ENCODE measurements around the gene RAD51B. TPM values are rescaled to one million over a fixed set of nuclear protein-coding genes. Genes with fewer than 3 reads are reported as not detected.
"Not testable (repeated sequence)": the region's sequence is repeated elsewhere in the genome, so short reads cannot be mapped to it uniquely, and the experiment has no call there.

The RAD51B gene
- polyA plus RNA-seq, 1 donor: 7.3 TPM

DNA sequence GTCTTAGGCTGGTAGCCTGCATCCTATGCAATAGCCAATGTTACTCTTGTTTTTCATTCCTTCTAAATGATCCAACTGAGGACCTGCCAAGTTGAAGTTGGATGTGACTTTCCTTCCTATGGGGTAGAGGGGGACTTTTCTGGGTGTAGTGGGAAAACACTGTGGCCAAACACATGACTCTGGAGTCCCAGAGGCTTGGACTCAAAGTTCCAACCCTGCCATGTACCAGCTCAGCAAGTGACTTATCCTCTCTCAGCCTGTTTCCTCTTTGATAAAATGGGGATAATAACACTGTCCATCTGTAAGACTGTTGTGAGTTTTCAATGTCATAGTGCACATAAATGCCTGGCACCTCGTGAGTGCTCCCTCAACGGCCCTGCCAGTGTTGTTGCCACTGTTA is 876.3 kb downstream of the RAD51B start:
- no peak for DNase-seq (ENCODE audit: low read depth)

DNA sequence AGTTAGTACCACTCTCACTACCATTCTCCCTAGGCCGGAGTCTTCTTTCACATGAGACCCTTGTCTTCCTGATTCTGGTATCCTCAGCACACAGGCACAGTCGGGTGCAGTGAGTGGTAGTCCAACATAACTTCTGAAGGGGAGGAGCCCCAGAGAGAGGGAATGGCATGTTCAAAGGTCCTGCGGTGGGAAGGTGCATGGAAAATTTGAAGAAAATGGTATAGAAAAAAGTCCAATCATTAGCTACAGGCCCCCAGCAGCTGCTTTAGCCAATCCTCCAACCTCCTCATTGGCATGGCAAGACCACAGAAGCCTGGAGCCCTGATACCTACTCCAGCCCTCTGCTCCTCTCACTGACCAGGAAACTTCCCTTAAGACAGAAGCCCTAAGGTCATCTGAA is 876.7 kb downstream of the RAD51B start:
- no peak for DNase-seq (ENCODE audit: low read depth)

DNA sequence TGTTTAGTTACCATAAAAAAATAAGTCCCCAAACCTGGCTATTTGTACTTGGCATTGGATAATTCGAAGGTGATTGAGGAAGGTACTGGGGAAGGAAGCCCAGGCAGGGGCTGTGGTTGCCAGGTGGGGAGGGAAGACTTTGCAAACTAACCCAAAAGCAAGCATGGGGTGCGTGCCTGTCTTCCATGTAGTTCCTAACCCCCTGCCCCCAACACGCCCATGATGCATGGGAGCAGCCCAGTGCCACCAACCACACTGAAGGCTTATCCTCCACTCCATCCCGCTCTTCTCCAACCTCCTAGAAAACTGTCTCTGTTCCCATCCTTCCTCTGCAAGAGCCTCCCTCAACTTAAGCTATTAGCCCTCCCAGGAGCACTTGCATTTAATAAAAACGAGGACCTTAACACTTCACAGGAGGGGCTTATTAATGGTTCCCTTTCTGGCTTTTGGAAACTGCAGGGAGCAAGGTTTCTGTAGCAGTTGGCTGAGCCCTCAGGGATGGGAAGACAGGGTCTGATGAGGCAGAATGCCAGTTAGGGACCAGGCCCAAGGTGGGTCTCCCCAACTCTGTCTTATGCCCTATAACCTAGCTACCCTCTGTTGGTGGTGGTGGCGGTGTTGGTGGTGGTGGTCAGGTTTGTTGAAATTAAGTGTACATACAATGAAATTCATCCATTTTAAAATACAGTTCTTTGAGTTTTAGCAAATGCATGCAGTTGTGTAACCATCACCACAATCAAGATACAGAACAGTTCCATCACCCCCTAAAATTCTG is 877.3 kb downstream of the RAD51B start:
- no peak for DNase-seq (ENCODE audit: low read depth)

DNA sequence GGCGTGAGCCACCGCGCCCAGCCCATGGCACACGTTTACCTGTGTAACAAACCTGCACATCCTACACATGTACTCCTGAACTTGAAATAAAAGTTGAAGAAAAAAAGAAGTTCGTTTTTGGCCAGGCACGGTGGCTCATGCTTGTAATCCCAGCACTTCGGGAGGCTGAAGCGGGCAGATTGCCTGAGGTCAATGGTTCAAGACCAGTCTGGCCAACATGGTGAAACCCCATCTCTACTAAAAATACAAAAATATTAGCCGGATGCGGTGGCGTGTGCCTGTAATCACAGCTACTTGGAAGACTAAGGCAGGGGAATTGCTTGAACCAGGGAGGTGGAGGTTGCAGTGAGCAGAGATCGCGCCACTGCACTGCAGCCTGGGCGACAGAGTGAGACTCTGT is 879.2 kb downstream of the RAD51B start:
- DNase-seq (ENCODE audit: low read depth): not testable (repeated sequence)

DNA sequence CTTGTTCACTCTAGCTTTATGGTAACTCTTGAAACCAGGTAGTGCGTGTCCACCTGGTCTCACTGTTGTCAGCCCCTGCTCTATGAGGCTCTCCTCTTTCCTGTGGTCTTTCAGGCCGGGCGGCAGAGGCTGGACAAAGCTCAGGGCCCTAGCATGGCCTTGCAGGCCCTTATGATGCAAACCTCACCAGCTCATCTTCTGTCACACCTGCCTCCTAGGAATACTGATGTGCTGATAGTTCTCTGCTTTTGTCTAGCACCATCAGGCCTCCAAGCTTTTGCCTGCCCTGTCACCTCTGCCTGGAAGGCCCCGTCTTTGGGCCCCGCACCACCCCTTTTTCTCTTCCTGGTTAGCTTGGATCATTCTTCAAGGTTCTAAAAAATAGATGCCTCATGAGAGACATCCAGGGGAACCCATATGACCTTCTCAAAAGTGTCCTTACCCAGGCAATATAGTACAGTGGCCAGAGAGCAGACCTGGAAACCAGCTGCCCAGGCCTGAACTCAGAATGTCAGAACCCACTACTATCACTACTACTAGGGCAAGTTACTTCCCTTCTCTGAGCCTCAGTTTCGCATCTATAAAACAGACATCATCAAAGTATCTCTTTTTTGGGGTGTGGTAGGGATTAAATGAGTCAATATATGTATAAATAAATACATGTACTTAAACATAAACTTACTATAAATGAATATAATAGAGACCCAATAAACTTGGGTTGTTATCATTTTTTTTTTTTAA is 881.6 kb downstream of the RAD51B start:
- DNase-seq (ENCODE audit: low read depth): no peak

DNA sequence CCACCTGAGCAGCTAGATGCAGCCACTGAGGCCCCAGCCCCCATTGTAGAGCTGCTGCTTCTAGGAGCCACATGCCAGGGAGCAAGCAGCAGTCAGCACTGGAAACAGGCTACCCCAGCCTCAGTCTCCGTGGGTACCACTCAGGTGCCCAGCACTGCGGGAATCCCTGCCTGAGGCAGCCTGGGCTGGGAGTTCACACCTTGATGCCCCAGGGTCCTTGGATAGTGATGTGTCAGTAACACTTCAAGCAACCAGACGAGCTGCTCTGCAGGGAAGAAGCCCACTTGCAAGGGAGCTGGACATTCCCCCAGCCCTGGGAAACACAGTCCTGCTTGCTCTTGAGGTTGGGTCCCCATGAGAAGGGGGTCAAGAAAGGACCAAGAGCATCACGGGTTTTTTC is 882.6 kb downstream of the RAD51B start:
- DNase-seq (ENCODE audit: low read depth): no peak

DNA sequence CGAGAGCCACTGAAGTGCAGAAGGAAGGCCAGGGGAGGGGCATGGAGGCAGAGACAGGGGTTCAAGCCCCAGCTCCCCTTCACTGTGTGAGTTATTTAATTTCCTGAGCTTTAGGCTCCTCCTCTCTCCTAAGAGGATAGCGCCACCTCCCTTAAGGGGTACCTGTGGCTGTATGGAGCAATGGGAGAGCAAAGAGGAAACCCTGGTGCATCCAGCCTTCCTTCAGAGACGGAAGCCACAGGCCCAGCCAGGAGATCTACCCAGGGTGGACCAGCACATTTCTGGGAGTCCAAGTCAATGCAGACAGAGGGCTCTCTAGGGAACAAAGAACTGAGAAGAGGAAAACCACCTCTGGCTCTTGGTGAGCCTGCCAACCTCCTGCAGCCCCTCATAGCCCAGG is 883.0 kb downstream of the RAD51B start:
- no peak for DNase-seq (ENCODE audit: low read depth)

DNA sequence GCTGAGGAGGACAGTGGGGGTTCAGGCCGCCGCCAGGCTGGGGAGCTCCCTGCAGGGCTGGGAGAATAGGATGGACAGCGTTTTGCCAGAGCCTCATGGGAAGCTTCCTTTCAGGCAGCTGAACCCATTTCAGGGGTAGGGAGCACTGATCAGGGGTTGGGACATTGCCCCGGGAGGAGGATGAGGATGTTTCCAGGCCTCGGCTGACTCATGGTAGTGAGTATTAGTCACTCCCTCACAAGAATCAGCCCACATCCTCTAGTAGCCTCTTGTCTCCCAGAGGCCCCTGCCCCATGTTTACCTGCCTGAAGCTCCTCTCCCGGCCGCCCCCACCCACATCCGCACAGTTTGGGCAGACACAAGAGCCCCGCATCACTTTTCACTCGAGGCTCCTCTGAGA is 883.5 kb downstream of the RAD51B start:
- no peak for DNase-seq (ENCODE audit: low read depth)

DNA sequence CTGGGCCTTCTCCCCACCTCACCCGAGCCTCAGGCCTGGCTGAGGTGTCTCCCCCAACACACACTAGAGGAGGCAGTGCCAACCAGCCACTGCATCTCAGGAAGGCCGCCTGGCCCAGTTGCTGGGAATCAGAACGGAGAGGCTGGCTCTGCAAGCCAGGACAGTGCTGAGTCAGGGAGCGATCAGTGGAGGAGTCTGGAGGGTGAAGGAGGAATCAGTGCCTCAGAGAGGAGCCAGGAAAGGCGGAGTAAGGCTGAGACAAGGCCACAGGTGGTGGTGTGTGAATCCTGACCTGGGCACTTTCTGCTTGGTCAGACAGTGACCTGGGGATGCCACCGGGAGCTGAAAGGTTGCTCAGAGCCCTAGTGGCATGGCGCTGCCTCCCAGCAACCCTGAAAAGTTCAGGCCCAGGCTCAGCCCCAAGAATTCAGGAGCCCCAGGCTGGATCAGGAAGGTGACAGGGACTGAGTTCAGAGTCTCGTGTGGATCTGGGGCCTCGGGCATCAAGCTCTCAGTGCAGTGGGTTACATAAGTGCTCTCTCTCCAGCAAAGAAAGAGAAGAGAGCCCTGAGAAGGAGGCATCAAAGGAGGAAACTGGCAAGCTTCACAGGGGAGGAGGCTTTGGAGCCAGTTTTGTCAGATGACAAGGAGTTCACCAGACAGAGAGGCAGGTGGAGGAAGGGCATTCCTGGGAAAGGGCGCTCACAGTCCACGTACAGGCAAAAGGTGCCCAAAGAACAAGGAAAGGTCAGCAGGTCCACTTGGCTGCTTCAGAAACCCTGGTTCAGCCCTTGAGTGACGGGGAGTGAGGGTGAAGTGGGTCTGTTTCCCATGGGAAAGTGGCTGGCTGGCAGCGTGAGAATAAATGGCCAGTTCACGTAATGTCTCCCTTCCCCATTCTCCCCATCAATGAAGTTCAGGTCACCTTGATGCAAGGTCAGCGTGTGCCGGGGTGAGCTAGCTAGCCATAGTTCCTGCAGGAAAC is 885.4 kb downstream of the RAD51B start:
- no peak for DNase-seq (ENCODE audit: low read depth)

DNA sequence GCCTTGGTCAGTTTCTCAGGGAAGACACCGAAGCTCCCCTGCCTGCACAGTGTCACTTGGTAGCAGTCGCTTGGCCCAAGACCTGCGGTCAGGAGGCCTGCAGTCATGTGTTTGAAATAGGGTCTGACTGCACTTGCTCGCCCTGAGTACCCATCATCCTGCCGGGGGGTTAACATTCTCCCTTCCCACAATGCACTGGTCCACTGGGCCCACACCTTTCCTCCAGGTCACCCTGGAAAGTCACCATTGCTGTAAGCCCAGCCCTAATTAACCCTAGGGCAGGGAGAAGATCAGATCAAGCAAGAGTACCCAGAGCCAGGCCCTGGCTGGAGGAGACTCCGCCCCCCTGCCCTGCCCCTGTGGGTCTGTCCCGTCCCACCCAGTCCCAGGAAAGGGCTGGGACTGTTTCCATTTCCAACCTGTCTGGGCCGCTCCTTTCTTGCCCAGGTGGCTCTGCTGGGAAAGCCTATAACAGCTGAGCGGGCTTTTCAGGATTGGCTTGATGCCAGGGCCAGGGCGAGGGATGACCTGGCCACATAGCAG is 886.2 kb downstream of the RAD51B start:
- DNase-seq (ENCODE audit: low read depth): no peak

DNA sequence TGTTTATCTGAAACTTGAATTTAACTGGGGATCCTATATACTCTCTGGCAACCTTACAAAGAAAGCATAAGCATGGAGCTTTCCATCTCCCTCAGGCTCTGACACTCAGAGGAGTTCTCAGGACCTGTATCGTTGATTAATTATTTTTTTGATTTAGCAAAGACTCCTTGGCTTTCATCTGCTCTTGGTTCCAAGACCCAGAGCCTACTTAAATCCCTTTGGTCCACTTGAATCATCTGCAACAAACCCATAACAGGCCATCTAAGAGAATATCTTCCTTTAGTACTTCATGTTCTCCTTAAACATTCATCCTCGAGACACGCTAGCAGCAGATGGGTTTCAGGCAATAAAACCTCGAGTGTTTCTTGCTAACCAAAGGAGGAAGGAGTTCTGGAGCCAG is 887.9 kb downstream of the RAD51B start:
- no peak for DNase-seq (ENCODE audit: low read depth)

DNA sequence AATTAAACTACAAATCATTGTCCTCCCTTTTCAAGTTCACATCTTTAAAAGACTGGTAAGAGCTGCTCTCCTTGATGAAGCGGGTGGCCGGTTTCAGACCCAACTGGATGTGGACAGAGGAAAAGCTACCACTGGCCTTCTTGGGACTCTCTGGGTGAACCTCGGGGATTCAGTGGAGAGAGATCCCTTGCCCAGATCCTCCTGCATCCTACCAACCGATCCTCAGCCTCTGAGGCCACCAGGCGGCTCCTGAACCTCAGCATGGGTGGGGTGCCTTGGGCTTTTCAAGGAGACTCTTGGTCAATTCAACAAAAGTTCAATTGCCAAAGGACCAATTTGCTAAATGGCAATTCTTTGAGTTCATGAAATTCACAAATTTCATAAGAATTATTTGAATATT is 888.8 kb downstream of the RAD51B start:
- DNase-seq (ENCODE audit: low read depth): no peak

DNA sequence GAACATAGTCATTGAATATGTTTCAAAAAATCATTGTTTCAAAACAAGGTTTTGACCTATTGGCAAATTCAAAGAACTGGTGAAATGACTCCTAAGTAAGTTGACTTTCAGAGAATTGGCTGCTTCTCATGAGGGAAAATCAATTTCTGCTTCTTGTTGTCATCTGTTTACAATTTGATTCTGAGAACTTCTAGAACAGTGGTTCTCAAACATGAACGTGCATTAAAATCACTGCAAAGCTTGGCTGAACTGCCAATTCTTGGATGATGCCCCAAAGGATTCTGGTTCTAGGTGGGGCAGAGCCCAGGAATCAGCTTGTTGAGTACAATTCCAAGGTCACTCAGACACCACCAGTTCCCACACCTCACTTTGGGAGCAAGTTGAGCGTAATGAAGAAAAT is 889.4 kb downstream of the RAD51B start:
- DNase-seq (ENCODE audit: low read depth): no peak

DNA sequence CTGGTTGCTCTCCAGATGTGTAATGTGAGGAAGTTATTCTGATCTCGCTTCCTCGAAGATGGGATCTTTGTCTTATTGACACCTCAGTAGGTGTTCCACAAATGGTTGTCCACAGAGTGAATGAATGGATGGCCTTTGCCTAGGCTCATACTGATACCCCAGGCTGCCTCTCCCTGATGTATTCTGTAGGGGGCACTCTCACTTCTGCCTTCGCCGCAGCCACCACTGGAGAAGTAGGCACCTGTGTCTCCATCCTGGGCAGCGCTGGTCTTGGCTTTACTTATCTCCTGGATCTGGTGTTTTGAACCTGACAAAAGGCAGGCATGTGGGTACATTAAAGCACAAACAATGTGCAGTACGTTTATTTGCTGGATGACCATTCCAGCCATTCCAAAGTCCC is 891.2 kb downstream of the RAD51B start:
- no peak for DNase-seq (ENCODE audit: low read depth)

DNA sequence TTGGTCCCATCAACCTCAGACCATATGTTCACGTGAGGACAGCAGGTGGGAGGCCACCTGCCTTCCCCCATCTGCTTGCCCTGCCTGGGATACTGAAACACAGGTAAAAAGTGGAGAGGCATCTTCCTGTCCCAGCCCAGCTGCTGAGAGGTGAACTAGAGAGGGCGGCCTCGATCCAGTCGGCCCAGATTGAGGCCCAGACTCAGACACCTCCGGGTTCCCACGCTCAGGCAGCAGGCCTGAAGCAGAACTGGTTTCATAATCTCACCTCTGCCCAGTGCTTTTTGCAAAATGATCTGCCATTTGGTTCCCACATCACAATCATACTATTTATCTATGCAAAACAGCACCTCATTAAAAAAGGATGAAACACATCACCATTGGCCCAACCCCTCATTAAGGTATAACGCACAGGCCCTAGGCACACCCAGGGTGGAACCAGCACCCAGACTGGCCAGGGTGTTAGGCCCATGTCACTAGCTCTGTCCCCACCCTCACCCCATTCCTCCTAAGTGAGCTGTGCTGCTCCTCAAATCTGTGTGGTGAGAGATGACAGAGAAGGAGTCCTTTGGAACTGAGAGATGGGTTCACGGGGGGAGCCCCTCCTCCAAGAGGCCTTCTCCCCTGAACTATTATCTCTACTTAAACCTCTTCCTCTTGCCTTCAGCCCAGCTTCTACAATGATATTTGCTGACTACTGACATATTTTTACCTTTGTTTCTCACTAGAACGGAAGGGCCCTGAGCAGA is 892.2 kb downstream of the RAD51B start:
- DNase-seq (ENCODE audit: low read depth): no peak

DNA sequence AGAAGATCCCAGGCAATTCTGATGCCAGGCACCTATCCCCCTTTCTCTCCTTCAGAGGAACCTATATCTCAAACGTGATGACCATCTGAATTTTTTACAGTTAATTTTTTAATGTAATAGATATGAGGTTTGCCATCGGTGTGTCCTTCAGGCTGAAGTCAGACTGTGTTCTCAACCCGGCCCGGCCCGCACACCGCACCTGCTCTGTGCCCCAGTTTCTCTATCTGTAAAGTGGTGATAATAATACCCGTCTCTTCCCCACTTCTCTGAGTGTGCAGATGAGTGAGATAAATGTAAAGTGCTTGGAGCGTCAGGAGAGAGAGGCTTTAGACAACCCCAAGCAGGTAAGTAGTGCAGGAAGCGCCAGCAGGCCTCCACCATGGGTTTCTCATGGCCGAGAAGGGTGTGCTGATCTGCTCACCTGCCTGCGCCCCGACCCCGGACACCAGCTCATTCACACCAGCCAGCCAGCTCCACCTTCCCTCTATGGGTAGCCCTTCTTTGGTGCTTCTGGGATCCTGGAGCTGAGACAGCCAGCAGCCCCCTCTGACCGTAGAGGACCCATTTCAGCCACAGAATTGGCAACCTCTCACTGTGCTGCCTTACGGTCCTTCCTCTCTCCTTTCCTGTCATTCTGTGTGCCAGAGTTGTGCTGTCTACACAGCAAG is 893.3 kb downstream of the RAD51B start:
- DNase-seq (ENCODE audit: low read depth): no peak

DNA sequence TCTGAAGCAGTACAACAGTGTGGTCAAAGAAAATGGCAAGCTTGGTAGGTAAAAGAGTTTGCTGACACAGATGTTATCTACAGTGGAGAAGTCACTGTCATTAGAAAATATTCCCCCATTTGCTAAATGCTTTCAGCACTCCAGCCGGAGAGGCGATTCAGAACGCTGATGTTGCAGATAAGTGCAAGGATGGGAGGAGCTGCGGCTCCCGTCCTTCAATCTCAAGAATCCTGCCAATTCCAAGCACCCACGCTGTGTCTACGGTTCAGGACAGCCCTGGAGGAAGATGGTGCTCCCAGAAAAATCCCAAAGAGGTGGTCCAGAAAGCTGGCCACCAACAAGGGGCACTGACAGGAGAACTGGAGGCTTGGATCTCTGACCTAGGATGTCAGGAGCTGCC is 894.2 kb downstream of the RAD51B start:
- DNase-seq (ENCODE audit: low read depth): no peak

DNA sequence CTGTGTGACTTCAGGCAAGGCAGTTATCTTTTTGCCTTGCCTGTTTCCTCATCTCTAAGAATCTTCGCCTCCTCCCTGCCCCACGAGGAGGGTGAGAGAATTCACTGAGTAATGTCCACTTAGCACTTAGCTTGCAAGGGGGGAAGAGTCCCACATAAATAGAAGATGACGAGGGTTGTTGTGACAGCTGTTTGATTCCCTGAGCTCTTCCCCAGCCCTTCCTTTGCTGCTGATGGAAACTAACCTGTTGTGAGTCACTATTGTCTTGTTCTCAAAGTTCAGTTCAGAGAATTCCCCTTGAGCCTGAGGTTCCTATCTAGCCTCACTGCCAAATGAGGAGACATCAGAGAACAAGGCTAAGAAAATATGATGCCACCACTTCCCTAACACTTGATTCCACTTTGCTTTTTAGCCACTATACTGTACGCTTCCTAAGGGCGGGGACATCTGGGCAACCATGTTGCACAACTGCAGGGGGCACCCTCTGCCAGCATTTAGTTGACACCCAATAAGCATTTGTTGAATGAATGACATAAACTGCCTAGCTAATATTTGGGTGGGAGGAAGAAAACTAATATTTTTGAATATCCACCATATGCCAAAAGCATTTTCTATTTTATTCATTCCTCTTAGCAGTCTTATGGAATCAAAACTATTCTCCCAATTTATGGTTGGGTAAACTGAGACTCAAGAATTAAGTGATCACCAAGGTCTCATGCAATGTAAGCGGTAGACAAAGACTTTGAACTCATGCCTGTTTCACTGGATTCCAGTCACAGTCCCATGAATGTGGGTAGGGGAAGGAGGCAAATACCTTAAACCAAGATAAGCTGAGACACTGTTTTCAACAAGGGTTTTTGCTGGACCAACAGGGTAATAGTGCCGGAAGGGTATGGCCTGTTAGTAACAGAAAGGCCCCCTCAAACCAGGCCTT is 895.7 kb downstream of the RAD51B start:
- no peak for DNase-seq (ENCODE audit: low read depth)

DNA sequence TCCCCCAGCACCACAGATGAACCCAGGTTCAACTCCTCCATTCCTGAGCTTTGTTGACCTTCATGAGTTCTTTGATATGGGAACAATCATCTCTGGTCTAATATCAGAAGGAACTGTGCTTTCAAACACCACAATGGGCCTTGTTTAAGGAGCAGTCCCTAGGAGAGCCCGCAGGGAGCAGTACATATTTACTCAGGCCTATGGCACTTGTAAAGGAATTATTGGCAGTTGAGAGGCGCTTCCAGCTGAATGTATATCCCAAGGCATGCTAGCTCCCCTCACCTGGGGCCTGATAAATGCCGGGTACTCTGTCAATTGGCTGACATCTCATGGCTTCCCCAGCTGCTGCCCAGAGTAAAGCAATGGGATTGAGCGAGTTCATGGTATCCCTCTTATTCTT is 897.1 kb downstream of the RAD51B start:
- DNase-seq (ENCODE audit: low read depth): no peak
